C4-2B (cell line): ENCODE measurements around the gene NR1I3.

Source experiments
- CTCF ChIP-seq: fragments of 450-650 bp; conservative IDR thresholded peaks from 2 replicates; pipeline ENCODE4 v1.5.1; 2017; ENCODE audit warnings: mild to moderate bottlenecking
- ZFX ChIP-seq: fragments of 450-650 bp; IDR thresholded peaks from 2 replicates; pipeline ENCODE4 v1.6.1; 2017

GRCh38 chr1:161250829-161251228, 12.8 kb upstream of the NR1I3 start:
- no peak for TF ChIP-seq CTCF
- no peak for TF ChIP-seq ZFX
